Glomerular endothelial cell (primary cell): ENCODE data around the gene RNASET2. TPM values are rescaled to one million over a fixed set of nuclear protein-coding genes. Genes with fewer than 3 reads are reported as not detected.
"Not testable (repeated sequence)": the region's sequence is repeated elsewhere in the genome, so short reads cannot be mapped to it uniquely, and the experiment has no call there.

Experiments
- DNase-seq: peaks from one replicate; pipeline ENCODE4 v3.0.0-alpha.2; 2011; ENCODE audit warnings: low read depth, low spot score; ENCODE audit errors: extremely low read depth
- total RNA-seq: library from RNA; depleted of rRNA; stranded (reverse); fragments of >200 nt; gene quantifications from 2 replicates; pipeline ENCODE4 v1.2.3, GENCODE V29; 2015

Gene RNASET2
- total RNA-seq, 1 donor from 2014 or later, result 23.1 TPM

DNA sequence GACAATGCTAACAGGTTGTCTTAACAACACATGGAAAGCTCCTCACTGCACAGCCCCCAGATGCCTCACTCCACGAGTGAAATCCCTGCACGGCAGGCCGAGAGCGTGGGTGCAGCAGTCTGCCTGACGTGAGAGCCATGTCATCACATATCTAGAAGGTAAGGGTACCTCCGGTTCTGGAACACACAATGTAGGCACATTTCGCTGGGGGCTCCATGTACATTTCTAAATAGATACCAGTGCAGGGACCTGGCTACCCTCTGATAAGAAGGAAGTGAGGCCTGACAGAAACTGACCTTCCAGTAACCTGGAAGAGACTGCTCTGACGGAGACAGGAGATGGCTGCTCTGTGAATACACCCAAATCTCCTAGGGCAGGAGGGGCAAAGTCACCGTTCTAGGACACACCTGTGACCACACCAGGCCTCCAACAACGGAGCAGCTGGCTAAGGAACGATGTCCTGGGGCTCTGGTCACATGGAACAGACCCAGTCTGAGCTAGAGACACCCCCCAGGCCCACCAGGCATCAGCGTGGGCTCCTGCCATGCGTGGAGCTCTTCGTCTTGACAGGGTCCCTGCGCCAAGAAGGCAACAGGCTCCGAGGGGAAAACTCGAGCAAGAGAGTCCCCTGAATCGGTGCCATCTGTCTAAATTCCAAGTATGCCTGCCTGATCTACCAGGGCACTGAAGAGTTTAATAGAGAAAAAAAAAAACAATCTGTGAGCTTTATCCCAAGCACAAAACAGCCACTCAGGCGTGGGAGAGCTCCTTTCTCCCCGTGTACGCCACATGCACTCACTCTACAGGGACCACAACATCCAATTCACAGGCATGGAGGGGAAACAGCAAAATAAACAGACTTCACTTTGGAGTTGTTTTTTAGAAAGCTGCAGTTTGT, 27.5 kb downstream of the RNASET2 start:
- no peak for DNase-seq

DNA sequence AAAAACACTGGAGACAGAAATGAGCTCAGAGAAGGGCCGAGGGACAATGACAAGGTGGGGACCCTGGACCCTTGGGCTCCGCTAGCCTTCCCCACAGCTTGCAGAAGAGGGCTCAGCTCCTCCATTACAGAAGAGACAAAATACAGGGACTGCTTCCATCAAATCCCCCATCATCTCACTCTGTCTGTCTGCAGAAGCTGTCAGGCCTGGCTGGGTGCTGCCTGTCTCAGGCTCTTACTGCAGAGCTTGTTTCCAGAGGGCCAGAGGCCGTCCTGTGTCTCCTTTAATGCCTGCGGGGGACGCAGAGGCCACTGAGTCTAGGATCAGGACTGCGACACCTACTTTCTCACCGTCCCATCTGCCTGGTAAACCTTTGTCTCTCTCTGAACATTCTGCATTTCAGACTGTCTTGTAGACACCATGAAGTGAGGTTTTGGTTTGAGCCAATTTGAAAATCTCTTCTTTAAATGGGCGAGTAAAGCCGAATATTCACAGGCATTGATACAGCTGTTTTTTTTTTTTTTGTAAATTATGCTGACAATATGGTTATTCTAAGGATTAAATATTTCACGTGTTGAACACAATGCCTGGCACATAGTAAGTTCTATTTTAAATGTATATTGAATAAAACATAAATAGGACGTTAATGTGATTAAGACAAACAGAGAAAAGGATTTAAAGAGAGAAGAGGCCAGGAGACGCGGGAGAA, 28.3 kb downstream of the RNASET2 start:
- no peak for DNase-seq

DNA sequence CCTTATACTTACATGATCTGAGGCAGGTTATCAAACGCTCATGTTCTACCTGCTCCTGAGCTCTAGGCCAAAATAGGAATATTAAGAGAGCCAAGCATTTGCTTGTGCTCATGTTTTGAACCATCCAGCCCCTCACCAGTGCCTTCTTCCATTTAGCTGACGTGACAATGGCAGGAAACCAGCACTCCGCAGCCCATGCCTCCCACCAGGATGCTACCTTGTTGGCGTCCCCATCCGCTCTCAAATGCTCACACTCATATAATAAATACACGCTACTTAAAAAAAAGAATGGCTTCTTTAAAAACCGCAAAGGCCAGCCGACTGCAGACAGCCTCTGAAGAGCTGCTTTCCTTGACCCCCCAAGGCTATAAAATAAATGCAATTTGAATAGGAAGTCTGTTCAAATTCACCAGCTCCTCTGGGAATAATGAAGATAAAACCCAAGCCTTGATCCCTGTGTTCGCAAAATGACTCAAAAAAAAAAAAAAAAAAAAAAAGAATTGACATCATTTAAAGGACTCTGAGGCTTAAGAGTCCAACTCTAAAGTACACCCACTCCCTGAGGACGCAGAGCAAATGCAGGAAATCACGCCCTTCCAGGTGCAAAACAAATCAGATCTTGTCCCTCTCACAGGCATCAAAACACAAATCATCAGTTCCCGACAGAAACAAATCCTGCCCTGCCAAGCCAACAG, 29.0 kb downstream of the RNASET2 start:
- DNase-seq, result no peak

DNA sequence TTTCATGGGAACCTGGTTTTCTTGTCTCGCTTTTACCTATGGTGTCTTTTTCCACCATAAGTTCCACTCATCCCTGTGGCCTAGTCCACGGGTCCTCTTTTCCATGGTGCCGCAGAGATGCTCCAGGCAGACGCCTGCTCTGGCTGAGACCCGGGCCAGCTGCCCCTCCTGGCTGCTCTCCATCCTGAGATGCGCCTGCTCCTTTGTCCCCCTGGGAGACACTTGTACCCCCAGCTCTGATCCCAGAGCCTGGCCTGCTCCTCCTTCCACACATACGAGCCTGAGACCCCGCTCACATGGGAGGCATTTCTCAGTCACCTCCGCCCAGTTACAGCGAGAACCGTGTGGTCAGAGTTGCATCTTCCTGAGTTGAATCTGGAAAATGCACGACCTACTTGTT, 29.6 kb downstream of the RNASET2 start:
- DNase-seq, result no peak

DNA sequence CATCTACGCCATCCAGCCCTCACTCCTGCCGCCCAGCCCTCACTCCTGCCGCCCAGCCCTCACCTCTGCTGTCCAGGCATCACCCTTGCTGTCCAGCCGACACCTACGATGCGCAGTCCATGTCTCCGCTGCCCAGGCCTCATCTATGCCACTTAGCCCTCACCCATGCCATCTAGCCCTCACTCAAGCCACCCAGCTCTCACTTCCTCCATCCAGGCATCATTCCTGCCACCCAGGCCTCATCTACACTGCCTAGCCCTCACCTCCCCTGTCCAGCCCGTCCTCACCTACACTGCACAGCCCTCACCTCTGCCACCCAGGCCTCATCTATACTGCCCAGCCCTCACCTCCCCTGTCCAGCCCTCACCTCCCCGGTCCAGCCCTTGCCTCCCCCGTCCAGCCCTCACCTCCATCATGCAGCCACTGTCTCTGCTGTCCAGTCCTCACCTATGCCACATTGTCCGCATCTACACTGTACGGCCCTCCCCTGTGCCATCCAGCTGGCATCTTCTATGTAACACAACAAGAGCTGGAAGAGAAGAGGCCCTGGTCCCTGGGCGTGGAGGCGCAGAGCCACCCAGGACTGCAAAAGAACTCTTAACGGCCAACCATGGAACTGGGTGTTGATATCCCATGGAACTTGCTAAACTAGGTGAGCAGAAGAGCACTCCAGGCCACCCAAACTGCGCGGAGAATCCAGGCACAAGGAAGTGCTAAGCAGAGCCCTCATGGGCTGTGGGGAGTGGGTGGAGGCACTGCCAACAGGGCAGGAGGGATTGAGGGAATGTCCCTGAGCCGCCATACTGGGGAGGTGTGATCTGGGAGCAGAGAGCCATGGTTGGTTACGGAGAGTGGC, 31.0 kb downstream of the RNASET2 start:
- DNase-seq, result no peak

DNA sequence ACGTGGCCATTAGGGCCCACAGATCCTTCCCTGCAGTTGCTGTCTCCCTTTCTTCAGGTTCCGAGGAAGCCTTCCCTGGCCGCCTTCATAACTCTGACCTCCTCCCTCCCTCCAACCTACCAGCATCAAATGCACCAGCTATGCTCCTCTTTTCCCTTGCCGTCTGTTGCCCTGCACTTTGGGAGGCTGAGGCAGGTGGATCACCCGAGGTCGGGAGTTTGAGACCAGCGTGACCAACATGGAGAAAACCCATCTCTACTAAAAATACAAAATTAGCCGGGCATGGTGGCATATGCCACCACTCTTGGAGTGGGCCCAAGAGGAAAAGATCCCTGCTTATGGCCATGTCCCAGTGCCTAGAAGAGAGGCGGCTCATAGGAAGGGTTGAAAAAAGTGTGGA, 31.8 kb downstream of the RNASET2 start:
- no peak for DNase-seq

DNA sequence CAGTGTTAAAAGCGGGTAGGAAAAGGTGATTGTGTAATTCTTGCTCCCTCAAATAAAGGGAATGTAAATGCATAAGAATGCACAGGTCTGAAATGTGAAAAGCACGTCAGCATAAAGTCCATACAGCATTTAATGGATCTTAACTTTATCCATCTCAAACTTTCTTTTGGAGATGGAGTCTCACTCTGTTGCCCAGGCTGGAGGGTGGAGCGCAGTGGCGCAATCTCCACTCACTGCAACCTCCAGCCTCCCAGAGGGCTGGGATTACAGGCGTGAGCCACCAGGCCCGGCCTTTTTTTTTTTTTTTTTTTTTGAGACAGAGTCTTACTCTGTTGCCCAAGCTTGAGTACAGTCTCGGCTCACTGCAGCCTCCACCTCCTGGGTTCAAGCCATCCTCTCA, 33.4 kb downstream of the RNASET2 start:
- DNase-seq, result no peak

DNA sequence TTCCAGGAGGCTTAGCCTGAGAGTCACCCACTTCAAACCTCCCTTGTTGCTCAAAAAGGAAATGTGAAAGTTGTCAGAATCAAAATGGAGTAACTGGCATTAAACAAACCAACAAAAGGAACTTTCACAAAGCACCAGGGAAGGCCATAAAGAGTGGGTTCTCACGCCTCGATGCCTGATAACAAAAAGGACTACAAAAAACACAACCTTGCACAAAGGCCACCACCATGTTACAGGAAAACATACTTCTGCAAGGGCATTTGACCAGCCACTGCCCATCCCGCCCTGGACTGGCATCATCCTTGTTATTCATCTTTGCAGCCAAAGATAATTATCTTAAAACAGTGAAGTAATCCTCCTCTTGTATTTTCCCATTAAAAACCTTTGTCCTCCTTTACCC, 34.8 kb downstream of the RNASET2 start:
- no peak for DNase-seq

DNA sequence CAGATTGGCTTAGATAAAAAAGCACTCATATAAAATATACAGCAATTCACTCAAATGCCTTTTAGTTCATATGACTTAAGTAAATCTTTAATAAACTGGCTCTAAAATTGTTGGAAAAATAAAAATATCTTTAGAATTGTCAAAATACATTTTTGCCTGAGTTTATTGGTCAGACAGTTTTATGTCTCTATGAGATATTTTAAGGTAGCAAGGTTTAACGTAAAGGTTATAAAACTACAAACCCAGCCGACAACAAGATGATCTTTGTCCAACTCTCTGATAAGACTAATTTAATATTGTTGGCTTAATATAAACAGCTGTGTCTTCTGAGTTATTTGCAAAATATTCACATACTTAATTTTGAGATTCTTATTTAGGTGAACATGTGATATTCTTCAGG, 39.5 kb downstream of the RNASET2 start:
- DNase-seq, result no peak

DNA sequence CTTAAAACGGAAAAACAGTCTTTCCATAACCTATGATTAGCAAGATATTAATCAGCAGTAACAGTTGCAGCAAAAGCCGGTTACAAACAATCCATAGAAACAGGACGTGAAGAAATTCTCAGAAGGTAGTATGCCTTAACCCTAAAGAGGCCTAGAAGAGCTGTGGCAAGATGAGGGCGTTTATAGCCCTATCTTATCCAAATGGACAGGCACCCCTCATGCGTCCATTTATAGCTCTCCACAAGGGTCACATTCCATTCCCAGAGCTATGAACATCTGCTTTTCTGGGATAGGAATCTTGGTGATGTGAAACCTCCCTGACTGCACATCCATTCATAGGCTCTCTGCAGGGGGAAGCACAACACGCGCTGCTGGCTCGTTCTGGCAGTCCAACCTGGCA, 40.9 kb downstream of the RNASET2 start:
- DNase-seq, result not testable (repeated sequence)

DNA sequence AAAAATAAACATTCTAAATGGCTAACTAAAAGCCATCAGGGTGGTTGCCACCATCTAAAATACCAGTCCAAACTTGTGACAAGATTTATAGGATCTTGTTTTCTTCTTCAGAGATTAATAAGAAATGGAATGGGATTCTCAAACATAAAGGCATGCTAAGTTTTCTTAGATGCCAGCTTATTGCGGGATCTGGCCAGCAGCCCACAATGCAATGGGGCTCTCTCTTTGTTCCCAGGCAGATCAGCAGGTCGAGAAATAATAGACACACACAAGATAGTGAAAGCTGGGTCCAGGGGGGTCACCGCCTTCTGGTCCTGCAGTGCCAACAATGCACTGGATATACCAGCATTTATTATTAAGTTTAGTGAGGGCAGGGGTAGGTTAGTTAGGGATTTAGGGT, 41.4 kb downstream of the RNASET2 start:
- DNase-seq, result not testable (repeated sequence)

DNA sequence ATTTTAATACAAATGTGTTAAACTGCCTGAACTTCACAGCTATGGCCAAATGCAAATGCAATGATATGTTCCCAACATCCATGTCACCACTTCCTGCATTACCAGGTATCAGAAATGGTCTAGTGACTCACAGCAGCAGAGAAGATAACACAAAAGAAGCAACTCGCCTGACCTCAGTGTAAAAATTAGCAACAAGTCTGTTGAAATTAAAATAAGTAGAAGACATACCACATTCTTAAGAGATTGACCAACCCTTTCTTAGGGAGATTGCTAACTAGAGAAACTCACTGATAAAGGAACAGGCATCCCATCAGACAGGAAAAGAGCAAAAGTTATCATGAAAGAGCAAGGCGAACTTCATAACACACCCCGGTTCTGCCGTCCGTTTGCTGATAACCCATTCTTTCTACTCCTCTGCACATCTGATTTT, 45.1 kb downstream of the RNASET2 start:
- DNase-seq, result no peak

DNA sequence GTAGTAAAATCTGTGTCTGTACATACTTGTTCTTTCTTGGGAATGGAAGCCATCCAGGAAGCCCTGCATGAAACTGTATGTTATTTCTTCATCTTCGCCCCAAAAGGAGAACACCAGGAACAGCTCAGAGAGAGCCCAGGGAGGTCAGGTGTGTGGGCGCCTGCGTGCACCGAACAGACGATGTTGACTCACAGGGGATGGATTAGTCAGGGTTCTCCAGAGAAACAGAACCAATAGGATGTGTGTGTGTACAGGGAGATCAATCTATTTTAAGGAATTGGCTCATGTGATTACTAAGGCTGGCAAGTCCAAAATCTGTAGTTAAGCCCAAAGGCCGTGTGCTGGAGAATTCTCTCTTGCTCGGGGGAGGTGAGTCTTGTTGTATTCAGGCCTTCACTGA, 45.7 kb downstream of the RNASET2 start:
- DNase-seq, result no peak

DNA sequence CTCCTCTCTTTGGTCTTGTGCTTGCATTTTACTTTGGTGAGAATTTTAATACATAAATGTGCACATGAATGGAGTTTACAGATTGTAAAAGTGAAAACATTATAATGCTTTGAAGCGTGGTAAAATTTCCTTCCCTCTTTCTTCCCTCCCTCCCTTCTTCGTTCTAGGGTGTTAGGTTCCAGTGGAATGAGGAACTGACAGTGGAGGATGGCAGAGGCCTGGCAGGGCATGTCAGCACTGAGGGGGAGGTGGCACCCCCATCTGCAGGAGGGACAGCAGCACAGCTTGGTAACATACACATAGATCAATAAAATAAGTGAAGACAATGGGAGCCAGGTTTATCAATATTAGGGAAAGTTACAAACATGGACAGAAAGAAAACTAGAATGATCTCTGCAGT, 47.5 kb downstream of the RNASET2 start:
- no peak for DNase-seq

DNA sequence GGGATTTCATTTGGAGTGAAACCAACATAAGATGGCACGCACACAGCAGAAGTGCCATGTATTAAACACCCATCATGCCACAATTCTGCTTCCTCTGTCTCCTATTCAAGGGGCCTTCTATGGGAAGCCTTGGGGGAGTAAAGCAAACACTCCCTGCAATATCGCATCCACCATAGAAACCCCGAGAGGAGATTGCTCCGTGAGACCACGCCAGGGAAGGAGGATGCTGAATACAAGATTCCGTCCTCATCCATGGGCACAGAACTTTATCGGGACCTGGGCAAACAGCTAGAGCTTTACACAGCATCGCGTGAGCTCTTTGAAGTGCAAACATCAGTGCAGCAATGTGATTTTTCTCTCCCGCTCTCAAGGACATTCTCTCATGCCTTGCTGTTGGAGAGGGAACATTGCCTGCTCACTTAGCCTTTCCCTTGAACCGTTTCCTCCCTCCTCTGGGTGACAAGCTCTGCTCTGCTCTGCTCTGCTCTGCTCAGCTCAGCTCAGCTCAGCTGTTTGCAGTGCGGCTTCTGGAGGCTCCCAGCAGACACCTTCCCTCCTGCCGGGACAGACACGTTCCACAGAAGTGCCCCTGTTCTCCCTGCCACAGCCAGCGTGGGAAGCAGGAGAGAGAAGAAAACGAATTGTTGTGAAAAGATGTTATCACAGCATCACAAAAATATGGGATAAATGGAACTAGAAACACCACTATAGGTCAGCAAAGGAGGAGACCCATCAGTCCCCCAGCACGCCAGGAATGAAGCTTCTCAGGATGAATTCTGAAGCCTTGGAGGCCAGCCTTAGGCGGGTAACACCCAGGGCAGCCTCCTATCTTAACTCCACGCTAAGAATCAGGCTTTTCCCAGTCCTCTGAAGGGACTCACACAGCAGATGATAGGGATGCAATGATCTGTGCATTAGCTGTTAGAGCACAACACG, 48.2 kb downstream of the RNASET2 start:
- no peak for DNase-seq

DNA sequence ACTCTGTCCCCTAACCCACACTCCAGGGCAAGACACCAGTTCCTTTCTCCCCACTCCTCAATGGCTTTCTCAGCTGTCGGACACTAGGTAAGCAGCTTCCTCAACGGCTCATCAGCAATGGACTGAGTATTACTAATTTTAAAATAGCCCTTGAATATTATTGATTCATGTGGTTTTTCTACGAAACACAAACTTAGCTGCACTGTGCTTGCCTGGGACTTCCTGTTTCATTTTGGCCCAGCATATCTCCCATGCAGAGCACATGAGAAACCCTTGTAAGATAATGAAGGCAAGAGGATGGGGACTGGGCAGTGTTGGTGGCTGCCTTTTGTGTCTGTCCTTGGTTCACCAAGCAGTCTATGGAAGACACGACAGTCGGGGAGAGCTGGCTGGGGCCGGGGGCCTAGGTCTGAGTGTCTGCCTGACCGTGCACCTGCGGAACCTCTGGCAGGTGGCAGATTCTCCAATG, 48.9 kb downstream of the RNASET2 start:
- DNase-seq, result no peak

DNA sequence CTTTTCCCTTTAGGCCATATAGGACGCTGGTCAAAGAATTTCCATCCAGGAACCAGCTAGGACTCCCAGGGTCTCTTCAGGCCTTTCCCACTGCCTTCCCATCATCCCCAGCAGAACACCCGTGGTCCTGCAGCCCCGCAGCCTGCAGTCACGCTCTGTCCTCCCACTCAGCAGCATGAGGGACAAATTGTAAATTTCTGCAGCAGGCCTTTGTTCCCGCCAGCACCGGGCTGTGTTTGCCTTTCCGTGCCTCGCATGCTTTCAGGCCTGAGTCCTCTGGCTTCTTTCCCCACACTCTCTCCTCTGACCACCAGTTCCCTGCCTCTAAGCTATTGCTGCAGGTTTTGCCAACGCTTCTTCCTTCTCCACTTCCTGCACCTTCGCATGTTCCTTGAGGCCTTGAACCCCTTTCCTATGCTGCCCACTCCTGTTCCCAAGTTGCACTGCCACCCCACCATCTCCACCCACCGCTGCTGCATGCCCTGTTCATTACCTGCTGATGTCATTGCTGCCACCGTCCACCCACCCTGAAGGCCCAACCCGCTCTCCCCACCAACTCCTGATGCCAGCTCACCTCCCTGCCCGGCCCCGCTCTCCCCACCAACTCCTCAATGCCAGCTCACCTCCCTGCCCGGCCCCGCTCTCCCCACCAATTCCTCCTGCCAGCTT, 49.8 kb downstream of the RNASET2 start:
- DNase-seq, result no peak

DNA sequence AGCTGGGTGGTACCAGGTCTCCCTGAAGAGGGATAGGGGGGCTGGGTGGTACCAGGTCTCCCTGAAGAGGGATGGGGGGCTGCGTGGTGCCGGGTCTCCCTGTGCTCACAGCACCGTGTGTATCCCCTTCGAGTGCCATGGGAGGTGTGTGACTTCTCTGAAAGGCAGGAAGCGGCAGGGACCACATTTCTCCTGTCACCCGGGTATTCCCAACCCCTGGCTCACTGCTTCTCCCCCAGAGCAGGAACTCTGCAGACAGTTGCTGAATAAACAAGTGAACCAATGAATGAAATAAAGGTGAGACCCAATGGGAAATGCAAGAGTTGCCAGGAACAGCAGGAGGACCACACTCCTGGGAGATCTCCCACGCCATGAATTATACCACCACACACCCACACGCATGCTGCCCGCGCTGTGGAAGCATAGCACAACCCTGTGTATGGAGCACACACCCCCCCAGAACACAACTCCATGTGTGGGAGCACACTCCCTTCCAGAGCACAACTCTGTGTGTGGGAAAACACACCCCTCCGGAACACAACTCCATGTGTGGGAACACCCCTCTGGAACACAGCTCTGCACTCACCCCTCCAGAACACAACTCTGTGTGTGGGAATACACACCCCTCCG, 50.7 kb downstream of the RNASET2 start:
- no peak for DNase-seq
